MCF 10A (cell line): Measurements from ENCODE around the gene YLPM1. TPM values are rescaled to one million over a fixed set of nuclear protein-coding genes. Genes with fewer than 3 reads are reported as not detected.

ENCODE experiments used
- Bru-seq: library from RNA; stranded (reverse); fragments of 400-500 nt; gene quantifications from one replicate; lab custom pipeline; 2021; lab: Mats Ljungman, UMichigan
- BruChase-seq, 2 experiments: library from RNA; stranded (reverse); fragments of 400-500 nt; gene quantifications; one replicate each; lab custom pipeline; 2021; lab: Mats Ljungman, UMichigan
- BruUV-seq: library from RNA; stranded (reverse); fragments of 400-500 nt; replicated peaks from 2 replicates; lab custom pipeline; 2021; lab: Mats Ljungman, UMichigan
- CTCF ChIA-PET: fragments of 300-600 bp; sonication (Branson Sonifier 250); formaldehyde crosslinking; extraction: SDS; loops from one replicate; lab custom pipeline; 2021; ENCODE audit warnings: antibody characterized with exemption, inconsistent platforms; lab: Yijun Ruan, JAX
- POLR2A ChIA-PET: fragments of 300-600, 350-650 bp; sonication (Branson Sonifier 250); formaldehyde crosslinking; extraction: SDS; loops from one replicate; lab custom pipeline; 2020; ENCODE audit warnings: antibody characterized with exemption, inconsistent platforms; lab: Yijun Ruan, JAX
- DNase-seq: peaks from one replicate; pipeline ENCODE4 v3.0.0-alpha.2; 2018; ENCODE audit not compliant: unreplicated experiment
- H3K27ac Mint-ChIP-seq: one replicate; pipeline ENCODE4 v1.8.0; 2022; ENCODE audit warnings: mild to moderate bottlenecking, low read depth, mixed read lengths; ENCODE audit not compliant: unreplicated experiment
- H3K27me3 Mint-ChIP-seq: one replicate; pipeline ENCODE4 v1.8.0; 2022; ENCODE audit warnings: mixed read lengths; ENCODE audit not compliant: insufficient read depth, unreplicated experiment
- H3K36me3 Mint-ChIP-seq: one replicate; pipeline ENCODE4 v1.8.0; 2022; ENCODE audit warnings: mild to moderate bottlenecking, moderate library complexity, mixed read lengths; ENCODE audit not compliant: insufficient read depth, unreplicated experiment
- H3K4me1 Mint-ChIP-seq: one replicate; pipeline ENCODE4 v1.8.0; 2022; ENCODE audit warnings: mixed read lengths; ENCODE audit not compliant: insufficient read depth, unreplicated experiment
- H3K4me3 Mint-ChIP-seq: one replicate; pipeline ENCODE4 v1.8.0; 2022; ENCODE audit warnings: mild to moderate bottlenecking, moderate library complexity, mixed read lengths; ENCODE audit not compliant: unreplicated experiment
- H3K9me3 Mint-ChIP-seq: one replicate; pipeline ENCODE4 v1.8.0; 2022; ENCODE audit warnings: mixed read lengths; ENCODE audit not compliant: unreplicated experiment
- intact Hi-C: fragments of 100-400 bp; cut with micrococcal nuclease; formaldehyde crosslinking; loops from 2 replicates; pipeline ENCODE4 v1.14.1; 2022
- long read RNA-seq: library from polyadenylated mRNA; stranded (forward); transcript quantifications from one replicate; pipeline ENCODE4 v2.0.0, GENCODE V29; 2022
- total RNA-seq: library from RNA; stranded (reverse); gene quantifications from 2 replicates; pipeline ENCODE4 v1.2.3, GENCODE V29; 2022
- TF ChIP-seq, protein P1 (sequence below): fragments of 200-600 bp; IDR thresholded peaks from one replicate; pipeline ENCODE4 v1.8.0; 2022; ENCODE audit warnings: antibody characterized with exemption, mild to moderate bottlenecking; ENCODE audit not compliant: unreplicated experiment

YLPM1 gene, protein sequence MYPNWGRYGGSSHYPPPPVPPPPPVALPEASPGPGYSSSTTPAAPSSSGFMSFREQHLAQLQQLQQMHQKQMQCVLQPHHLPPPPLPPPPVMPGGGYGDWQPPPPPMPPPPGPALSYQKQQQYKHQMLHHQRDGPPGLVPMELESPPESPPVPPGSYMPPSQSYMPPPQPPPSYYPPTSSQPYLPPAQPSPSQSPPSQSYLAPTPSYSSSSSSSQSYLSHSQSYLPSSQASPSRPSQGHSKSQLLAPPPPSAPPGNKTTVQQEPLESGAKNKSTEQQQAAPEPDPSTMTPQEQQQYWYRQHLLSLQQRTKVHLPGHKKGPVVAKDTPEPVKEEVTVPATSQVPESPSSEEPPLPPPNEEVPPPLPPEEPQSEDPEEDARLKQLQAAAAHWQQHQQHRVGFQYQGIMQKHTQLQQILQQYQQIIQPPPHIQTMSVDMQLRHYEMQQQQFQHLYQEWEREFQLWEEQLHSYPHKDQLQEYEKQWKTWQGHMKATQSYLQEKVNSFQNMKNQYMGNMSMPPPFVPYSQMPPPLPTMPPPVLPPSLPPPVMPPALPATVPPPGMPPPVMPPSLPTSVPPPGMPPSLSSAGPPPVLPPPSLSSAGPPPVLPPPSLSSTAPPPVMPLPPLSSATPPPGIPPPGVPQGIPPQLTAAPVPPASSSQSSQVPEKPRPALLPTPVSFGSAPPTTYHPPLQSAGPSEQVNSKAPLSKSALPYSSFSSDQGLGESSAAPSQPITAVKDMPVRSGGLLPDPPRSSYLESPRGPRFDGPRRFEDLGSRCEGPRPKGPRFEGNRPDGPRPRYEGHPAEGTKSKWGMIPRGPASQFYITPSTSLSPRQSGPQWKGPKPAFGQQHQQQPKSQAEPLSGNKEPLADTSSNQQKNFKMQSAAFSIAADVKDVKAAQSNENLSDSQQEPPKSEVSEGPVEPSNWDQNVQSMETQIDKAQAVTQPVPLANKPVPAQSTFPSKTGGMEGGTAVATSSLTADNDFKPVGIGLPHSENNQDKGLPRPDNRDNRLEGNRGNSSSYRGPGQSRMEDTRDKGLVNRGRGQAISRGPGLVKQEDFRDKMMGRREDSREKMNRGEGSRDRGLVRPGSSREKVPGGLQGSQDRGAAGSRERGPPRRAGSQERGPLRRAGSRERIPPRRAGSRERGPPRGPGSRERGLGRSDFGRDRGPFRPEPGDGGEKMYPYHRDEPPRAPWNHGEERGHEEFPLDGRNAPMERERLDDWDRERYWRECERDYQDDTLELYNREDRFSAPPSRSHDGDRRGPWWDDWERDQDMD (N-terminal part only)
- 40.5 and 43.9 TPM in 2 replicates for total RNA-seq
- Bru-seq, nascent RNA = percentile 82 among the genes with signal in this experiment
- percentile 86 among the genes with signal in this experiment for BruChase-seq, experiment 1, labeled RNA remaining after a 6-hour chase
- percentile 86 among the genes with signal in this experiment for BruChase-seq, experiment 2, labeled RNA remaining after a 2-hour chase
- long read RNA-seq, partial matches to known transcripts = 17 of 24 reads
- long read RNA-seq, other reads (novel, unspliced or antisense) = 7 of 24 reads

DNA sequence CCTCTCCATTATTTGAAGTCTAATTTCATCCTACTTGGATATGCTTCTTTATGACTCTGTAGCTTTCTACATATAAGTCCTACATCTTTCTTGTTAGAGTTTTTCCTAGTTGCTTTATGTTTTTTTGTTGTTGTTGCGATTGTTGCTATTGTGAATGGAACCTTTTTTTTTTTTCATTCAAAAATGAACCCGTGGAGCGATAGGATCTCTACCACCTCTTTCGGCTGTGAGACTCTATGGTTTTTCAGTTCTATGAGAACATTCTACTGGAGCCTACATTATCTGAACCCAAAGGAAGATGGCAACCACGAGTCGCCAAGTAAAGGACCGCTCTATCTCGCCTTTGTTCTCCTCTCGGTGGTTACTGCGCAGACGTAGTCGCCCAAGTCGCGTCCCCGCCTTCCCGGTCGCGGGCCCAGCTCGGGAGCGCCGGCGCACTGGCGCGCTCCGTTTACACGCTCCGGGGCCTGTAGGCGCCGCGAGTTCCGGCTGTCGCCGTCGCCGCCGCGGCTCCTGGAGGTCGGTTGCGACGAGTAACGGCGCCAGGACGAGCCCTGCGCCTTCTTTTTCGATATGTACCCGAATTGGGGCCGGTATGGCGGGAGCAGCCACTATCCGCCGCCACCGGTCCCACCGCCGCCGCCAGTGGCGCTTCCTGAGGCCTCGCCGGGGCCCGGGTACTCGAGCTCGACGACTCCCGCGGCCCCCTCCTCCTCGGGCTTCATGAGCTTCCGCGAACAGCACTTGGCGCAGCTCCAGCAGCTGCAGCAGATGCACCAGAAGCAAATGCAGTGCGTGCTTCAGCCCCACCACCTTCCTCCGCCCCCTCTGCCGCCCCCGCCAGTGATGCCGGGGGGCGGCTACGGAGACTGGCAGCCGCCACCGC is at the start of gene YLPM1:
Gene YLPM1, plus strand, starts transcription at position 400 of the 886 bp plus-strand sequence. Its CDS starts 174 bp downstream, at position 574.
- Mint-ChIP-seq H3K27me3 (no peaks in the 10 kb centered on the region), H3K36me3 (peaks cover 24% of the 10 kb centered on the region), H3K9me3 (no peaks in the 10 kb centered on the region), H3K27ac (peak within 1 kb of the TSS; percentile 98), H3K4me3 (peak within 1 kb of the TSS; percentile 98), H3K4me1 (peaks cover 28% of the 10 kb centered on the region)
- DNase-seq = peak; percentile 96
- intact Hi-C loops = loop anchor here (5.0 kb wide), 1 partner anchor 146 kb away; no protein-coding TSS in a partner anchor
- CTCF ChIA-PET = interaction anchor here (0.6 to 2.2 kb wide), 24 partner anchors 8 to 377 kb away, joined by 3 to 6 read pairs (median 4); no protein-coding TSS in a partner anchor
- POLR2A ChIA-PET = interaction anchor here (0.6 to 3.4 kb wide), 44 partner anchors 9 to 1989 kb away, joined by 3 to 31 read pairs (median 4); partner anchors contain the start of genes AREL1, FCF1, LTBP2 and NPC2
- BruUV-seq = no TSS peak
- TF ChIP-seq, protein P1, sequence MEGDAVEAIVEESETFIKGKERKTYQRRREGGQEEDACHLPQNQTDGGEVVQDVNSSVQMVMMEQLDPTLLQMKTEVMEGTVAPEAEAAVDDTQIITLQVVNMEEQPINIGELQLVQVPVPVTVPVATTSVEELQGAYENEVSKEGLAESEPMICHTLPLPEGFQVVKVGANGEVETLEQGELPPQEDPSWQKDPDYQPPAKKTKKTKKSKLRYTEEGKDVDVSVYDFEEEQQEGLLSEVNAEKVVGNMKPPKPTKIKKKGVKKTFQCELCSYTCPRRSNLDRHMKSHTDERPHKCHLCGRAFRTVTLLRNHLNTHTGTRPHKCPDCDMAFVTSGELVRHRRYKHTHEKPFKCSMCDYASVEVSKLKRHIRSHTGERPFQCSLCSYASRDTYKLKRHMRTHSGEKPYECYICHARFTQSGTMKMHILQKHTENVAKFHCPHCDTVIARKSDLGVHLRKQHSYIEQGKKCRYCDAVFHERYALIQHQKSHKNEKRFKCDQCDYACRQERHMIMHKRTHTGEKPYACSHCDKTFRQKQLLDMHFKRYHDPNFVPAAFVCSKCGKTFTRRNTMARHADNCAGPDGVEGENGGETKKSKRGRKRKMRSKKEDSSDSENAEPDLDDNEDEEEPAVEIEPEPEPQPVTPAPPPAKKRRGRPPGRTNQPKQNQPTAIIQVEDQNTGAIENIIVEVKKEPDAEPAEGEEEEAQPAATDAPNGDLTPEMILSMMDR = peak; percentile 19

- TF ChIP-seq, protein P1 = no peak
- Mint-ChIP-seq H3K36me3 (peaks cover 52% of the 10 kb centered on the region), H3K4me1 (peaks cover 12% of the 10 kb centered on the region), H3K27me3 (no peaks in the 10 kb centered on the region), H3K27ac (peak overlapping the region; percentile 99), H3K9me3 (no peaks in the 10 kb centered on the region), H3K4me3 (peak overlapping the region; percentile 99)
- no peak for DNase-seq
- ChIA-PET POLR2A (interaction anchor here (0.6 to 3.2 kb wide), 15 partner anchors 9 to 763 kb away, joined by 3 to 16 read pairs (median 3); partner anchors contain the start of genes COQ6 and YLPM1), CTCF (interaction anchor here (0.5 to 2.2 kb wide), 3 partner anchors 87 to 147 kb away, joined by 3 to 8 read pairs (median 3); no protein-coding TSS in a partner anchor)
- intact Hi-C loops = loop anchor here (1.0 kb wide), 2 partner anchors 104 to 182 kb away; no protein-coding TSS in a partner anchor
- TSS peak; percentile 83 for BruUV-seq
Measured at GRCh38 chr14:74713395-74713735, 49.8 kb upstream of the YLPM1 start.

- no peaks in the 10 kb centered on the region for H3K27me3 Mint-ChIP-seq
- ChIA-PET CTCF (interaction anchor here (0.6 to 1.0 kb wide), 3 partner anchors 80 to 524 kb away, joined by 3 to 5 read pairs (median 4); no protein-coding TSS in a partner anchor), POLR2A (interaction anchor here (0.8 kb wide), 1 partner anchor 8 kb away, joined by 3 read pairs; the partner anchor contains the start of genes AREL1 and FCF1)
- no peaks in the 10 kb centered on the region for H3K4me1 Mint-ChIP-seq
- H3K36me3 Mint-ChIP-seq = peaks cover 83% of the 10 kb centered on the region
- no peak overlapping the region for H3K4me3 Mint-ChIP-seq
- TF ChIP-seq, protein P1 = no peak
- intact Hi-C loops = no loop called here
- BruUV-seq = no TSS peak
- H3K27ac Mint-ChIP-seq = no peak overlapping the region
- DNase-seq = no peak
- H3K9me3 Mint-ChIP-seq = no peaks in the 10 kb centered on the region
Measured at GRCh38 chr14:74720526-74720925, 42.6 kb upstream of the YLPM1 start.
